Stomach (tissue), 9 donors: ENCODE results near the gene GZMH. TPM values are rescaled to one million over a fixed set of nuclear protein-coding genes. Genes with fewer than 3 reads are reported as not detected.

Experiments
- DNase-seq, 2 donors: peaks; one replicate each; pipeline versions ENCODE4 v3.0.0 to v3.0.0-alpha.2; 2013 to 2019
- H3K27ac ChIP-seq, 5 donors: fragments of 200-600 bp in 4 of 5; sonication (generic) in 4 of 5; one replicate each; pipeline ENCODE4 v1.5.1; 2013 to 2019; ENCODE audit warnings: mild to moderate bottlenecking in 1 of 5, moderate library complexity in 1 of 5
- H3K27me3 ChIP-seq, 3 donors: fragments of 200-600 bp; sonication (generic); one replicate each; pipeline ENCODE4 v1.5.1; 2017 to 2019; ENCODE audit warnings: mixed run types in 1 of 3
- H3K36me3 ChIP-seq, 4 donors: fragments of 200-600 bp; sonication (generic); 1 replicate in 3 of 4; 2 replicates in 1 of 4; pipeline ENCODE4 v1.5.1; 2016 to 2019
- H3K4me1 ChIP-seq, 4 donors: fragments of 200-600 bp; sonication (generic); one replicate each; pipeline ENCODE4 v1.5.1; 2016 to 2019
- H3K4me3 ChIP-seq, 4 donors: fragments of 200-600 bp; sonication (generic) in 3 of 4; one replicate each; pipeline ENCODE4 v1.5.1; 2016 to 2019; ENCODE audit warnings: mild to moderate bottlenecking in 1 of 4
- H3K9me3 ChIP-seq, 4 donors: fragments of 200-600 bp; sonication (generic); one replicate each; pipeline ENCODE4 v1.5.1; 2016 to 2019
- EP300 ChIP-seq: sonication (generic); formaldehyde crosslinking; IDR thresholded peaks from one replicate; pipeline ENCODE4 v1.6.1; 2017; ENCODE audit warnings: antibody characterized with exemption
- POLR2A ChIP-seq, 4 donors: fragments of 450-650 bp; IDR thresholded peaks; one replicate each; pipeline ENCODE4 v1.6.1; 2016; ENCODE audit warnings: antibody characterized with exemption in 4 of 4, control low read depth in 2 of 4, mild to moderate bottlenecking in 1 of 4, moderate library complexity in 1 of 4
- POLR2AphosphoS5 ChIP-seq, 3 donors: sonication (generic); formaldehyde crosslinking; IDR thresholded peaks; one replicate each; pipeline ENCODE4 v1.6.1; 2016; ENCODE audit warnings: antibody characterized with exemption in 3 of 3
- WGBS, 5 donors: extraction: QIAGEN DNeasy Blood & Tissue Kit in 3 of 5; methylation state at CpG; one replicate each; pipeline versions ENCODE4 v1.1.5 to v1.1.7; 2013 to 2018; 5-methylcytosine and 5-hydroxymethylcytosine counted together
- intact Hi-C: fragments of 100-400 bp; cut with DNase I; formaldehyde crosslinking; loops from one replicate; pipeline ENCODE4 v1.15.1; 2023; ENCODE audit warnings: low total_unique reads
- polyA plus RNA-seq, 3 donors: library from polyadenylated mRNA; stranded (reverse); fragments of 200-250 nt; gene quantifications; one replicate each; pipeline ENCODE4 v1.2.3, GENCODE V29; 2013
- total RNA-seq, 5 donors: library from RNA; depleted of rRNA; stranded (reverse); fragments of >200 nt; gene quantifications; one replicate each; pipeline versions ENCODE4 v1.1.0 to v1.2.3, GENCODE V29; 2014 to 2016
- TF ChIP-seq, protein P1 (sequence below), 7 experiments: fragments of 450-650 bp in 4 of 7; fragments of 200-600 bp in 3 of 7; sonication (generic) in 3 of 7; IDR thresholded peaks; one replicate each; pipeline ENCODE4 v1.5.1; 2016 to 2019; ENCODE audit warnings: antibody characterized with exemption in 7 of 7, control low read depth in 2 of 7, mild to moderate bottlenecking in 1 of 7
- donor health status: healthy with polysubstance abuse.
- donor health status: Bipolar disorder and iron deficiency.
- donor health status: healthy.

The GZMH gene
- total and polyA plus RNA-seq, 8 donors = 0.44 to 2.0 (median 1.8) TPM; not detected in 3

DNA sequence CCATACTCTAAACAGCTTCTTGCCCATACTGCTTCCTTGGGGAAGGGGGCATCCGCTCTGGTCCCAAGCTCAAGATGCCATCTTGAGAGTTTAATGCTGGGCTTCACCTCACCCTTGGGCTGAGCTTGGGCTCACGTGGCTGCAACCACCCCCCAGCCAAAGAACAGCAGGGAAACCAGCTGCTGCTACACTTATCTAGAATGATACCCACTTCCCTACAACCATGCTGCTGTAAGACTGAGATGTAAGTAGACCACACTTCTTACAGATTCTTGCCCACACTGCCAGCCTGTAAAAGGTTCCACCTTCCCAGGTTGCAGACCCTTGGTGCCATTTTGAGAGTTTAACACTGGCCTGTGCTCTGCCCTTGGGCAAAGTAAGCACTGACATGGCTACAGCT lies 43.2 kb downstream of the GZMH start:
- H3K27me3 ChIP-seq = no peaks in the 10 kb centered on the region
- no peaks in the 10 kb centered on the region for H3K36me3 ChIP-seq
- 63 to 76% (median 68%) methylated on average over 2 of the region's 2 CpGs for WGBS, 5 donors
- no peak overlapping the region for H3K4me3 ChIP-seq
- no peaks in the 10 kb centered on the region for H3K4me1 ChIP-seq
- TF ChIP-seq POLR2AphosphoS5 (IDR thresholded peaks at IDR 0.05) (no peak), EP300 (no peak), POLR2A (IDR thresholded peaks at IDR 0.05) (no peak)
- TF ChIP-seq, protein P1, sequence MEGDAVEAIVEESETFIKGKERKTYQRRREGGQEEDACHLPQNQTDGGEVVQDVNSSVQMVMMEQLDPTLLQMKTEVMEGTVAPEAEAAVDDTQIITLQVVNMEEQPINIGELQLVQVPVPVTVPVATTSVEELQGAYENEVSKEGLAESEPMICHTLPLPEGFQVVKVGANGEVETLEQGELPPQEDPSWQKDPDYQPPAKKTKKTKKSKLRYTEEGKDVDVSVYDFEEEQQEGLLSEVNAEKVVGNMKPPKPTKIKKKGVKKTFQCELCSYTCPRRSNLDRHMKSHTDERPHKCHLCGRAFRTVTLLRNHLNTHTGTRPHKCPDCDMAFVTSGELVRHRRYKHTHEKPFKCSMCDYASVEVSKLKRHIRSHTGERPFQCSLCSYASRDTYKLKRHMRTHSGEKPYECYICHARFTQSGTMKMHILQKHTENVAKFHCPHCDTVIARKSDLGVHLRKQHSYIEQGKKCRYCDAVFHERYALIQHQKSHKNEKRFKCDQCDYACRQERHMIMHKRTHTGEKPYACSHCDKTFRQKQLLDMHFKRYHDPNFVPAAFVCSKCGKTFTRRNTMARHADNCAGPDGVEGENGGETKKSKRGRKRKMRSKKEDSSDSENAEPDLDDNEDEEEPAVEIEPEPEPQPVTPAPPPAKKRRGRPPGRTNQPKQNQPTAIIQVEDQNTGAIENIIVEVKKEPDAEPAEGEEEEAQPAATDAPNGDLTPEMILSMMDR (IDR thresholded peaks at IDR 0.05) = no peak
- H3K27ac ChIP-seq = no peak overlapping the region
- intact Hi-C loops = no loop called here
- H3K9me3 ChIP-seq = peaks cover 0 to 44% (median 32%) of the 10 kb centered on the region in 4 donors
- no peak for DNase-seq

DNA sequence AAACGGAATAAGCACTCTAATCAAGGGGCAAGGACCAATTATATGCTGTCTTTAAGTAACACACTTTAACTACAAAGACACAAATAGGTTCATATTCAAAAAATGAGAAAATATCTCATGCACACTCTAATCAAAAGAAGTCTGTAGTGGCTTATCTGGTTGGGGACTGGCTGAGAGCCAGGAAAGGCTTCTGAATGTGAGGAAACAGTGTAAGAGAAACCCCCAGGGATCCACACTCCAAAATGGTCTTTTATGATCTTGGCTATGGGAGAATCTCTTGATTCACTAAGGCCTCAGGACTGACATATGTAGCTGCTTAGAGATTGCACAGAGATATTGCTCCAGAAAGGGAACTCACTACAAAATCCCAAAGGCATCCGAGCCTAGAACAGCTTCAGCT lies 43.7 kb downstream of the GZMH start:
- Histone ChIP-seq H3K36me3 (no peaks in the 10 kb centered on the region), H3K9me3 (peaks cover 0 to 44% (median 32%) of the 10 kb centered on the region in 4 donors), H3K27me3 (no peaks in the 10 kb centered on the region), H3K27ac (no peak overlapping the region), H3K4me1 (no peaks in the 10 kb centered on the region), H3K4me3 (no peak overlapping the region)
- no peak for TF ChIP-seq POLR2A (IDR thresholded peaks at IDR 0.05)
- no peak for TF ChIP-seq EP300
- TF ChIP-seq POLR2AphosphoS5 (IDR thresholded peaks at IDR 0.05) = no peak
- TF ChIP-seq, protein P1 (IDR thresholded peaks at IDR 0.05) = no peak
- no peak for DNase-seq
- intact Hi-C loops = no loop called here
- 53 to 66% (median 55%) methylated on average over 2 of the region's 2 CpGs for WGBS, 5 donors

DNA sequence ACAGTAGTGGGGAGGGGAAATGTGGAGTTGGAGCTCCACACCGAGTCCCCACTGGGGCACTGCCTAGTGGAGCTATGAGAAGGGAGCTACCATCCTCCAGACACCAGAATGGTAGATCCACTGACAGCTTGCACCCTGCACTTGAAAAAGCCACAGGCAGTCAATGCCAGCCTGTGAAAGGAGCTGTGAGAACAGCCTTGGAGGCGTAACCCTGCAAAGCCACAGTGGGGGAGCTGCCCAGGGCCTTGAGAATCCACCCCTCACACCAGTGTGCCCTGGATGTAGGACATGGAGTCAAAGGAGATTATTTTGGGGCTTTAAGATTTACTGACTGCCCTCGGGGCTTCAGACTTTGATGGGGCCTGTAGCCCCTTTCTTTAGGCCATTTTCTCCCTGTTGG lies 46.0 kb downstream of the GZMH start:
- Histone ChIP-seq H3K9me3 (peaks cover 0 to 44% (median 31%) of the 10 kb centered on the region in 4 donors), H3K4me3 (no peak overlapping the region), H3K36me3 (no peaks in the 10 kb centered on the region), H3K4me1 (no peaks in the 10 kb centered on the region), H3K27ac (no peak overlapping the region), H3K27me3 (no peaks in the 10 kb centered on the region)
- TF ChIP-seq, protein P1 (IDR thresholded peaks at IDR 0.05) = no peak
- TF ChIP-seq EP300 (no peak), POLR2A (IDR thresholded peaks at IDR 0.05) (no peak)
- intact Hi-C loops = no loop called here
- no peak for DNase-seq
- 55 to 73% (median 68%) methylated on average over 2 to 3 of the region's 3 CpGs for WGBS, 5 donors

- no peak for DNase-seq
- TF ChIP-seq, protein P1 (IDR thresholded peaks at IDR 0.05) = no peak
- no peak for TF ChIP-seq POLR2A (IDR thresholded peaks at IDR 0.05)
- no peak for TF ChIP-seq POLR2AphosphoS5 (IDR thresholded peaks at IDR 0.05)
- no peak for TF ChIP-seq EP300
Measured at GRCh38 chr14:24556756-24557155, 52.7 kb downstream of the GZMH start.

More at GRCh38 chr14:24556756-24557155, 52.7 kb downstream of the GZMH start:
- Histone ChIP-seq H3K36me3 (no peaks in the 10 kb centered on the region), H3K27me3 (no peaks in the 10 kb centered on the region), H3K4me1 (no peaks in the 10 kb centered on the region), H3K9me3 (no peaks in the 10 kb centered on the region), H3K27ac (no peak overlapping the region), H3K4me3 (no peak overlapping the region)
- 54 to 57% (median 56%) methylated on average over 4 of the region's 4 CpGs for WGBS, 5 donors
- intact Hi-C loops = no loop called here

Other genes starting within 250 kb of the GZMH start
- 10 to 100 TPM; 20.1 to 64.8 (median 33.0) TPM for gene NFATC4, start 241.5 kb downstream of the GZMH start, total RNA-seq
- 100 to 1,000 TPM in 1 of 3 donors, 10 to 100 TPM in 2; 71.4 to 119 (median 99.0) TPM for gene NFATC4, start 241.5 kb downstream of the GZMH start, polyA plus RNA-seq
- 10 to 100 TPM in 2 of 5 donors, 1 to 10 TPM in 3; 2.9 to 16.0 (median 8.1) TPM for gene NYNRIN, start 210.7 kb downstream of the GZMH start, total RNA-seq
- gene NYNRIN, start 210.7 kb downstream of the GZMH start, polyA plus RNA-seq = 1 to 10 TPM; 2.3 to 3.3 (median 2.3) TPM
- gene CBLN3, start 180.0 kb downstream of the GZMH start, total RNA-seq = 1 to 10 TPM in 3 of 5 donors, not detected in 2; 2.0 to 4.2 (median 3.8) TPM
- gene CBLN3, start 180.0 kb downstream of the GZMH start, polyA plus RNA-seq = 1 to 10 TPM in 2 of 3 donors, under 1 TPM in 1; 0.81 to 2.1 (median 1.4) TPM
- gene KHNYN, start 179.7 kb downstream of the GZMH start, total RNA-seq = 100 to 1,000 TPM in 1 of 5 donors, 10 to 100 TPM in 4; 63.4 to 348 (median 77.2) TPM
- gene KHNYN, start 179.7 kb downstream of the GZMH start, polyA plus RNA-seq = 10 to 100 TPM; 13.9 to 23.4 (median 22.9) TPM
- 10 to 100 TPM; 10.8 to 71.2 (median 42.4) TPM for gene SDR39U1, start 166.9 kb downstream of the GZMH start, total RNA-seq
- 10 to 100 TPM; 37.0 to 64.8 (median 41.8) TPM for gene SDR39U1, start 166.9 kb downstream of the GZMH start, polyA plus RNA-seq
- gene CMA1, start 101.4 kb downstream of the GZMH start, total RNA-seq = 1 to 10 TPM in 1 of 5 donors, not detected in 4; 1.7 TPM
- under 1 TPM in 1 of 3 donors, not detected in 2; 0.23 TPM for gene CMA1, start 101.4 kb downstream of the GZMH start, polyA plus RNA-seq
- 1 to 10 TPM in 2 of 5 donors, under 1 TPM in 1, not detected in 2; 0.89 to 7.5 (median 3.3) TPM for gene CTSG, start 33.4 kb downstream of the GZMH start, total RNA-seq
- 1 to 10 TPM in 1 of 3 donors, under 1 TPM in 2; 0.28 to 2.3 (median 0.37) TPM for gene CTSG, start 33.4 kb downstream of the GZMH start, polyA plus RNA-seq
- 1 to 10 TPM in 1 of 5 donors, under 1 TPM in 1, not detected in 3; 0.92 to 2.9 TPM for gene GZMB, start 24.5 kb upstream of the GZMH start, total RNA-seq
- gene GZMB, start 24.5 kb upstream of the GZMH start, polyA plus RNA-seq = 1 to 10 TPM; 1.6 to 4.0 (median 2.3) TPM